Measurements from ENCODE around the gene INSIG1. TPM values are rescaled to one million over a fixed set of nuclear protein-coding genes. Genes with fewer than 3 reads are reported as not detected.

The INSIG1 gene
- total and polyA plus RNA-seq, 4 donors = 118 to 219 (median 193) TPM

- Histone ChIP-seq H3K27me3 (ENCODE audit: control insufficient read depth in 4 of 4, insufficient read depth in 4 of 4, low read length in 3 of 4) (no peaks in the 10 kb centered on the region), H3K36me3 (ENCODE audit: control insufficient read depth in 4 of 4, insufficient read depth in 3 of 4, low read depth in 1 of 4, low read length in 3 of 4) (no peaks in the 10 kb centered on the region), H3K4me3 (ENCODE audit: low read depth in 1 of 3, low read length in 3 of 3) (peak overlapping the region; percentile 12 to 38 (median 31)), H3K4me1 (ENCODE audit: control insufficient read depth in 4 of 4, insufficient read depth in 4 of 4, low read length in 3 of 4) (peaks cover 6 to 44% (median 33%) of the 10 kb centered on the region in 4 donors), H3K9ac (ENCODE audit: low read depth in 1 of 2, low read length in 2 of 2) (peak overlapping the region; percentile 10 to 83), H3K27ac (ENCODE audit: low read depth in 1 of 2, low read length in 2 of 2) (peak overlapping the region; percentile 91 to 93), H3K9me3 (ENCODE audit: control insufficient read depth in 4 of 4, low read length in 3 of 4) (no peaks in the 10 kb centered on the region)
- peak; percentile 88 for TF ChIP-seq REST (IDR thresholded peaks at IDR 0.05)
- peak; percentile 68 for TF ChIP-seq ATF3 (IDR thresholded peaks at IDR 0.05)
- peak; percentile 63 for TF ChIP-seq MAX (IDR thresholded peaks at IDR 0.05)
- TF ChIP-seq SP1 (IDR thresholded peaks at IDR 0.05) = peak; percentile 99
- peak; percentile 78 to 81 for TF ChIP-seq JUND (IDR thresholded peaks at IDR 0.05)
- no peak for TF ChIP-seq CTCF (IDR thresholded peaks at IDR 0.05; ENCODE audit: low read depth, low read length, missing input control)
- no peak for TF ChIP-seq GABPA (IDR thresholded peaks at IDR 0.05 in 1 of 2, conservative IDR thresholded peaks at IDR 0.05 in 1 of 2)
- TF ChIP-seq HNF4A (conservative IDR thresholded peaks at IDR 0.05) = peak; percentile 74 to 82
- TF ChIP-seq ZBTB33 (IDR thresholded peaks at IDR 0.05) = peak; percentile 66
- TF ChIP-seq HNF4G (IDR thresholded peaks at IDR 0.05) = peak; percentile 34
- peak; percentile 84 for TF ChIP-seq YY1 (IDR thresholded peaks at IDR 0.05)
- TF ChIP-seq FOXA2 (IDR thresholded peaks at IDR 0.05) = no peak
- peak; percentile 59 for TF ChIP-seq FOXA1 (IDR thresholded peaks at IDR 0.05)
- peak; percentile 98 to 99 for TF ChIP-seq RXRA (IDR thresholded peaks at IDR 0.05)
- TF ChIP-seq TAF1 (conservative IDR thresholded peaks at IDR 0.05) = peak; percentile 41
- TF ChIP-seq EGR1 (IDR thresholded peaks at IDR 0.05; ENCODE audit: low read depth in 2 of 2) = peak in 1 of 2 donors; percentile 43
- TF ChIP-seq RAD21 (IDR thresholded peaks at IDR 0.05) = peak; percentile 30 to 68
- TF ChIP-seq NR2F2 (IDR thresholded peaks at IDR 0.05) = peak; percentile 59
- DNase-seq (ENCODE audit: low spot score) = no peak
- 36% methylated on average over 12 of the region's 12 CpGs for WGBS
Observed at GRCh38 chr7:155276800-155277375, 20.8 kb upstream of the INSIG1 start.

Measured in liver (tissue), 9 donors.